GM23338 (cell line): ENCODE results near the gene METTL5. TPM values are rescaled to one million over a fixed set of nuclear protein-coding genes. Genes with fewer than 3 reads are reported as not detected.
"Not testable (repeated sequence)": the region's sequence is repeated elsewhere in the genome, so short reads cannot be mapped to it uniquely, and the experiment has no call there.

Experiments
- ATAC-seq: fragments of 200-7000 bp; cut with Tn5 transposase; 3 replicates; pipeline ENCODE4 v1.9.1; 2020
- DNase-seq: peaks from one replicate; pipeline ENCODE4 v3.0.0-alpha.2; 2015; ENCODE audit warnings: low spot score
- H2AFZ ChIP-seq: fragments of 200-600 bp; sonication (generic); 2 replicates; pipeline ENCODE4 v1.8.0; 2016; ENCODE audit warnings: antibody characterized with exemption, mild to moderate bottlenecking, moderate library complexity
- H3F3A ChIP-seq: fragments of 200-600 bp; sonication (generic); replicated peaks from 2 replicates; pipeline ENCODE4 v1.8.0; 2017; ENCODE audit warnings: antibody characterized with exemption, mixed run types, low read depth
- H3K27ac ChIP-seq: fragments of 200-600 bp; sonication (generic); 2 replicates; pipeline ENCODE4 v1.6.1; 2016; ENCODE audit warnings: low read depth
- H3K27me3 ChIP-seq: fragments of 200-600 bp; sonication (generic); 2 replicates; pipeline ENCODE4 v1.8.0; 2016; ENCODE audit warnings: mild to moderate bottlenecking, mixed run types, moderate library complexity; ENCODE audit not compliant: insufficient read depth
- H3K36me3 ChIP-seq: fragments of 200-600 bp; sonication (generic); 2 replicates; pipeline ENCODE4 v1.8.0; 2016; ENCODE audit warnings: mild to moderate bottlenecking; ENCODE audit not compliant: insufficient read depth
- H3K4me1 ChIP-seq: fragments of 200-600 bp; sonication (generic); 2 replicates; pipeline ENCODE4 v1.8.0; 2016; ENCODE audit warnings: mild to moderate bottlenecking, moderate library complexity; ENCODE audit not compliant: insufficient read depth
- H3K4me2 ChIP-seq: fragments of 200-600 bp; sonication (generic); 2 replicates; pipeline ENCODE4 v1.7.1; 2017; ENCODE audit warnings: mixed run types
- H3K4me3 ChIP-seq: fragments of 200-600 bp; sonication (generic); 2 replicates; pipeline ENCODE4 v1.6.1; 2016; ENCODE audit warnings: mixed run types
- H3K79me2 ChIP-seq: fragments of 200-600 bp; sonication (generic); replicated peaks from 2 replicates; pipeline ENCODE4 v1.8.0; 2017; ENCODE audit warnings: mild to moderate bottlenecking; ENCODE audit not compliant: insufficient read depth
- H3K9me2 ChIP-seq: fragments of 200-600 bp; sonication (generic); 2 replicates; pipeline ENCODE4 v1.8.0; 2017; ENCODE audit not compliant: insufficient read depth
- H4K20me1 ChIP-seq: fragments of 200-600 bp; sonication (generic); replicated peaks from 2 replicates; pipeline ENCODE4 v1.8.0; 2017; ENCODE audit warnings: mild to moderate bottlenecking; ENCODE audit not compliant: insufficient read depth
- H3K27ac Mint-ChIP-seq: 2 replicates; pipeline ENCODE4 v1.8.0; 2020; ENCODE audit warnings: inconsistent platforms, mild to moderate bottlenecking, moderate library complexity, mixed read lengths
- H3K27me3 Mint-ChIP-seq: 3 replicates; pipeline ENCODE4 v1.8.0; 2022; ENCODE audit warnings: low read depth, mild to moderate bottlenecking, moderate library complexity, mixed read lengths, inconsistent platforms; ENCODE audit not compliant: insufficient read depth, poor library complexity
- H3K36me3 Mint-ChIP-seq: 3 replicates; pipeline ENCODE4 v1.8.0; 2021; ENCODE audit warnings: low read depth, mild to moderate bottlenecking, inconsistent platforms, moderate library complexity, mixed read lengths
- H3K4me1 Mint-ChIP-seq: 3 replicates; pipeline ENCODE4 v1.8.0; 2020; ENCODE audit warnings: mild to moderate bottlenecking, inconsistent platforms, mixed read lengths
- H3K4me3 Mint-ChIP-seq: 3 replicates; pipeline ENCODE4 v1.8.0; 2021; ENCODE audit warnings: moderate library complexity, mild to moderate bottlenecking, inconsistent platforms, mixed read lengths
- H3K9me3 Mint-ChIP-seq: 3 replicates; pipeline ENCODE4 v1.8.0; 2020; ENCODE audit warnings: moderate library complexity, mild to moderate bottlenecking, inconsistent platforms, mixed read lengths
- POLR2AphosphoS5 ChIP-seq: IDR thresholded peaks from 2 replicates; pipeline ENCODE4 v1.6.1; 2016; ENCODE audit warnings: antibody characterized with exemption, low read depth
- STAT1 ChIP-seq: IDR thresholded peaks from one replicate; pipeline ENCODE4 v1.6.1; 2016; ENCODE audit warnings: antibody characterized with exemption; ENCODE audit not compliant: unreplicated experiment
- ZNF114 ChIP-seq: fragments of 250-450 bp; sonication (Bioruptor Pico); IDR thresholded peaks from 2 replicates; pipeline ENCODE4 v1.5.0; 2020; ENCODE audit warnings: mild to moderate bottlenecking, moderate library complexity
- polyA plus RNA-seq: library from polyadenylated mRNA; unstranded; fragments of >200 nt; fragmentation: Nextera tagmentation; extraction: Ambion mirVana; gene quantifications from 2 replicates; pipeline ENCODE4 v1.2.1, GENCODE V29; 2016
- total RNA-seq: library from RNA; depleted of rRNA; stranded (reverse); fragments of >200 nt; shearing (Covaris generic); gene quantifications from 2 replicates; pipeline ENCODE4 v1.2.3, GENCODE V29; 2014
- TF ChIP-seq, protein P1 (sequence below): fragments of 250-450 bp; sonication (Bioruptor Pico); IDR thresholded peaks from 2 replicates; pipeline ENCODE4 v1.5.0; 2020; ENCODE audit warnings: mild to moderate bottlenecking, moderate library complexity
- TF ChIP-seq, protein P2 (sequence below), 2 experiments: fragments of 200-600 bp in 1 of 2; sonication (generic) in 1 of 2; conservative IDR thresholded peaks; 2 replicates each; pipeline versions ENCODE4 v1.5.1 to v1.6.1; 2016 to 2017; ENCODE audit warnings: antibody characterized with exemption in 2 of 2, low read depth in 2 of 2, mild to moderate bottlenecking in 2 of 2, moderate library complexity in 1 of 2

The METTL5 gene
- total and polyA plus RNA-seq, 2 experiments from 2014 or later: 74.8 to 233 TPM

DNA sequence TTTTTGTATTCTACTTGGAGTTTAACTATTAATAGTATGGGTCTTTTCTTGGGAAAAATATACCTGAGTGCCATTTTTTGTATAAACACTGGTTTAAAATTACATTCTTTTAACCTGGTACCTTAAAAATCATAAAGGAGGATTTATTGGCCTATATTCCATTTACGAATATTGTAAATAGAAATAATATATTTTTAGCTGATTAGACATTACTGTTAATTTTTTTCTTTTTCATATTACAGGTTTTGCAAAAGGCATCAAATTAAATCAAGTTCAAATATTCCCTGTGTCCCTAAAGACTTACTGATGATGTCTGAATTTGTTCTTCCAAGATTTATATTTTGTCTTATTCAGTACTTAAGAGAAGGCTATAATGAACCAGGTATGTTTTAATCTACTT is 47.3 kb upstream of the METTL5 start (continued):
- TF ChIP-seq, protein P1, sequence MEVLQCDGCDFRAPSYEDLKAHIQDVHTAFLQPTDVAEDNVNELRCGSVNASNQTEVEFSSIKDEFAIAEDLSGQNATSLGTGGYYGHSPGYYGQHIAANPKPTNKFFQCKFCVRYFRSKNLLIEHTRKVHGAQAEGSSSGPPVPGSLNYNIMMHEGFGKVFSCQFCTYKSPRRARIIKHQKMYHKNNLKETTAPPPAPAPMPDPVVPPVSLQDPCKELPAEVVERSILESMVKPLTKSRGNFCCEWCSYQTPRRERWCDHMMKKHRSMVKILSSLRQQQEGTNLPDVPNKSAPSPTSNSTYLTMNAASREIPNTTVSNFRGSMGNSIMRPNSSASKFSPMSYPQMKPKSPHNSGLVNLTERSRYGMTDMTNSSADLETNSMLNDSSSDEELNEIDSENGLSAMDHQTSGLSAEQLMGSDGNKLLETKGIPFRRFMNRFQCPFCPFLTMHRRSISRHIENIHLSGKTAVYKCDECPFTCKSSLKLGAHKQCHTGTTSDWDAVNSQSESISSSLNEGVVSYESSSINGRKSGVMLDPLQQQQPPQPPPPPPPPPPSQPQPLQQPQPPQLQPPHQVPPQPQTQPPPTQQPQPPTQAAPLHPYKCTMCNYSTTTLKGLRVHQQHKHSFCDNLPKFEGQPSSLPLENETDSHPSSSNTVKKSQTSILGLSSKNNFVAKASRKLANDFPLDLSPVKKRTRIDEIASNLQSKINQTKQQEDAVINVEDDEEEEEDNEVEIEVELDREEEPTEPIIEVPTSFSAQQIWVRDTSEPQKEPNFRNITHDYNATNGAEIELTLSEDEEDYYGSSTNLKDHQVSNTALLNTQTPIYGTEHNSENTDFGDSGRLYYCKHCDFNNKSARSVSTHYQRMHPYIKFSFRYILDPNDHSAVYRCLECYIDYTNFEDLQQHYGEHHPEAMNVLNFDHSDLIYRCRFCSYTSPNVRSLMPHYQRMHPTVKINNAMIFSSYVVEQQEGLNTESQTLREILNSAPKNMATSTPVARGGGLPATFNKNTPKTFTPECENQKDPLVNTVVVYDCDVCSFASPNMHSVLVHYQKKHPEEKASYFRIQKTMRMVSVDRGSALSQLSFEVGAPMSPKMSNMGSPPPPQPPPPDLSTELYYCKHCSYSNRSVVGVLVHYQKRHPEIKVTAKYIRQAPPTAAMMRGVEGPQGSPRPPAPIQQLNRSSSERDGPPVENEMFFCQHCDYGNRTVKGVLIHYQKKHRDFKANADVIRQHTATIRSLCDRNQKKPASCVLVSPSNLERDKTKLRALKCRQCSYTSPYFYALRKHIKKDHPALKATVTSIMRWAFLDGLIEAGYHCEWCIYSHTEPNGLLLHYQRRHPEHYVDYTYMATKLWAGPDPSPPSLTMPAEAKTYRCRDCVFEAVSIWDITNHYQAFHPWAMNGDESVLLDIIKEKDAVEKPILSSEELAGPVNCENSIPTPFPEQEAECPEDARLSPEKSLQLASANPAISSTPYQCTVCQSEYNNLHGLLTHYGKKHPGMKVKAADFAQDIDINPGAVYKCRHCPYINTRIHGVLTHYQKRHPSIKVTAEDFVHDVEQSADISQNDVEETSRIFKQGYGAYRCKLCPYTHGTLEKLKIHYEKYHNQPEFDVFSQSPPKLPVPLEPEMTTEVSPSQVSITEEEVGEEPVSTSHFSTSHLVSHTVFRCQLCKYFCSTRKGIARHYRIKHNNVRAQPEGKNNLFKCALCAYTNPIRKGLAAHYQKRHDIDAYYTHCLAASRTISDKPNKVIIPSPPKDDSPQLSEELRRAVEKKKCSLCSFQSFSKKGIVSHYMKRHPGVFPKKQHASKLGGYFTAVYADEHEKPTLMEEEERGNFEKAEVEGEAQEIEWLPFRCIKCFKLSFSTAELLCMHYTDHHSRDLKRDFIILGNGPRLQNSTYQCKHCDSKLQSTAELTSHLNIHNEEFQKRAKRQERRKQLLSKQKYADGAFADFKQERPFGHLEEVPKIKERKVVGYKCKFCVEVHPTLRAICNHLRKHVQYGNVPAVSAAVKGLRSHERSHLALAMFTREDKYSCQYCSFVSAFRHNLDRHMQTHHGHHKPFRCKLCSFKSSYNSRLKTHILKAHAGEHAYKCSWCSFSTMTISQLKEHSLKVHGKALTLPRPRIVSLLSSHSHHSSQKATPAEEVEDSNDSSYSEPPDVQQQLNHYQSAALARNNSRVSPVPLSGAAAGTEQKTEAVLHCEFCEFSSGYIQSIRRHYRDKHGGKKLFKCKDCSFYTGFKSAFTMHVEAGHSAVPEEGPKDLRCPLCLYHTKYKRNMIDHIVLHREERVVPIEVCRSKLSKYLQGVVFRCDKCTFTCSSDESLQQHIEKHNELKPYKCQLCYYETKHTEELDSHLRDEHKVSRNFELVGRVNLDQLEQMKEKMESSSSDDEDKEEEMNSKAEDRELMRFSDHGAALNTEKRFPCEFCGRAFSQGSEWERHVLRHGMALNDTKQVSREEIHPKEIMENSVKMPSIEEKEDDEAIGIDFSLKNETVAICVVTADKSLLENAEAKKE (CRISPR knock-in tag): no peak

DNA sequence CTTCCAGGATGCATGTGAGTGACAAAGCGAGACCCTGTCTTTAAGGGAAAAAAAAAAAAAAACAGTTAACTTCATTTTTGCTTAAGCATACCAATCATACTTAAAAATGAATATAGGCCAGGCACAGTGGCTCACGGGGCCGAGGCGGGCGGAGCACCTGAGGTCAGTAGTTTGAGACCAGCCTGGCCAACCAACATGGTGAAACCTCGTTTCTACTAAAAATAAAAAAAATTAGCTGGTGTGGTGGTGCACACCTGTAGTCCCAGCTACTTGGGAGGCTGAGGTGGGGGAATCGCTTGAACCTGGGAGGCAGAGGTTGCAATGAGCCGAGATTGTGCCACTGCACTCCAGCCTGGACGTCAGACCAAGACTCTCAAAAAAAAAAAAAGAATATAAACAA is 46.7 kb upstream of the METTL5 start:
- Histone ChIP-seq H3K4me1 (peaks cover 19% of the 10 kb centered on the region), H3K79me2 (peaks cover 18% of the 10 kb centered on the region)
- H3K27me3 ChIP-seq, H3K27ac ChIP-seq, H3K4me2 ChIP-seq, H2AFZ ChIP-seq, H3K4me3 Mint-ChIP-seq, H3K9me3 Mint-ChIP-seq, H4K20me1 ChIP-seq, H3K27me3 Mint-ChIP-seq, H3K4me3 ChIP-seq, ATAC-seq, H3K27ac Mint-ChIP-seq, H3K36me3 Mint-ChIP-seq, H3F3A ChIP-seq, DNase-seq, H3K9me2 ChIP-seq, H3K36me3 ChIP-seq: not testable (repeated sequence)
- H3K4me1 Mint-ChIP-seq: peaks cover 14% of the 10 kb centered on the region

DNA sequence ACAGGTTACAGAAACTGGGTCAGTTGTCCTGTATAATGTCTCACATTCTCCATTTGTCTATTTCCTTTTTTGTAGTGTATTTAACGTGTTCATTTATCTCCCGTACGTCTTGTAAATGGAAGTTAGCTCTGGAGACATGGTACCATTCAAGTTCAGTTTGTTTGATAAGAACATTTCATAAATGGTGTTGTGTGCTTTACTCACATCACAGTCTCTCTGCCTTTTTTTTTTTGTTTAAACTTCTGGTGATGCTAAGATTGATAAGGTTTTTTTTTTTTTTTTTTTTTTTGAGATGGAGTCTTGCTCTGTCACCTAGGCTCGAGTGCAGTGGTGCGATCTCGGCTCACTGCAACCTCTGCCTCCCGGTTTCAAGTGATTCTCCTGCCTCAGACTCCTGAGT is 44.2 kb upstream of the METTL5 start:
- no peaks in the 10 kb centered on the region for H3K36me3 ChIP-seq
- DNase-seq (no peak), ATAC-seq (no peak)
- H2AFZ ChIP-seq: no peak overlapping the region
- peaks cover 32% of the 10 kb centered on the region for H3K79me2 ChIP-seq
- no peaks in the 10 kb centered on the region for H3K9me2 ChIP-seq
- H3K27ac ChIP-seq: no peak overlapping the region
- peaks cover 19% of the 10 kb centered on the region for H3K4me1 ChIP-seq
- peaks cover 3% of the 10 kb centered on the region; the same call in 1 of the 3 replicates for H3K36me3 Mint-ChIP-seq
- H3K4me2 ChIP-seq: no peak overlapping the region
- no peaks in the 10 kb centered on the region for H3F3A ChIP-seq
- H3K4me1 Mint-ChIP-seq: peaks cover 14% of the 10 kb centered on the region
- no peaks in the 10 kb centered on the region; the same call in 1 of the 2 replicates for H4K20me1 ChIP-seq
- peak overlapping the region; percentile 39; the same call in 1 of the 2 replicates for H3K27ac Mint-ChIP-seq
- H3K27me3 ChIP-seq: no peaks in the 10 kb centered on the region
- H3K9me3 Mint-ChIP-seq: no peaks in the 10 kb centered on the region
- H3K4me3 Mint-ChIP-seq: no peak overlapping the region
- H3K27me3 Mint-ChIP-seq: peaks cover 8% of the 10 kb centered on the region
- no peak overlapping the region for H3K4me3 ChIP-seq
- TF ChIP-seq STAT1 (no peak), POLR2AphosphoS5 (no peak), ZNF114 (CRISPR knock-in tag) (no peak)
- TF ChIP-seq, protein P2, sequence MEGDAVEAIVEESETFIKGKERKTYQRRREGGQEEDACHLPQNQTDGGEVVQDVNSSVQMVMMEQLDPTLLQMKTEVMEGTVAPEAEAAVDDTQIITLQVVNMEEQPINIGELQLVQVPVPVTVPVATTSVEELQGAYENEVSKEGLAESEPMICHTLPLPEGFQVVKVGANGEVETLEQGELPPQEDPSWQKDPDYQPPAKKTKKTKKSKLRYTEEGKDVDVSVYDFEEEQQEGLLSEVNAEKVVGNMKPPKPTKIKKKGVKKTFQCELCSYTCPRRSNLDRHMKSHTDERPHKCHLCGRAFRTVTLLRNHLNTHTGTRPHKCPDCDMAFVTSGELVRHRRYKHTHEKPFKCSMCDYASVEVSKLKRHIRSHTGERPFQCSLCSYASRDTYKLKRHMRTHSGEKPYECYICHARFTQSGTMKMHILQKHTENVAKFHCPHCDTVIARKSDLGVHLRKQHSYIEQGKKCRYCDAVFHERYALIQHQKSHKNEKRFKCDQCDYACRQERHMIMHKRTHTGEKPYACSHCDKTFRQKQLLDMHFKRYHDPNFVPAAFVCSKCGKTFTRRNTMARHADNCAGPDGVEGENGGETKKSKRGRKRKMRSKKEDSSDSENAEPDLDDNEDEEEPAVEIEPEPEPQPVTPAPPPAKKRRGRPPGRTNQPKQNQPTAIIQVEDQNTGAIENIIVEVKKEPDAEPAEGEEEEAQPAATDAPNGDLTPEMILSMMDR (conservative IDR thresholded peaks at IDR 0.05; ENCODE audit: low read depth in 2 of 2): no peak
